Measurements from ENCODE around the gene FBXO38.

GRCh38 chr5:148416921-148417320 is 33.2 kb downstream of the FBXO38 start:
- no peak for TF ChIP-seq CTCF (conservative IDR thresholded peaks at IDR 0.05; ENCODE audit: low read length)
- no peak for TF ChIP-seq EZH2phosphoT487 (IDR thresholded peaks at IDR 0.05; ENCODE audit: borderline replicate concordance, low read depth, low read length)
